Measurements from ENCODE around the gene GPLD1. TPM values are rescaled to one million over a fixed set of nuclear protein-coding genes. Genes with fewer than 3 reads are reported as not detected.
"Not testable (repeated sequence)": the region's sequence is repeated elsewhere in the genome, so short reads cannot be mapped to it uniquely, and the experiment has no call there.

The GPLD1 gene
- total RNA-seq, 1 donor from 2014 or later = 3.6 TPM

GRCh38 chr6:24387818-24388217 is 101.6 kb downstream of the GPLD1 start:
- Histone ChIP-seq H3K27me3 (ENCODE audit: low read depth) (no peaks in the 10 kb centered on the region), H3K4me1 (no peaks in the 10 kb centered on the region), H3K36me3 (no peaks in the 10 kb centered on the region), H3K4me3 (no peak overlapping the region), H3K27ac (no peak overlapping the region), H3K9me3 (no peaks in the 10 kb centered on the region)
- TF ChIP-seq CTCF (IDR thresholded peaks at IDR 0.05) = no peak
- no peak for DNase-seq
- intact Hi-C loops (cut with DNase I) = no loop called here
- no peak for ATAC-seq

- intact Hi-C loops (cut with DNase I) = no loop called here
- Histone ChIP-seq H3K27me3 (ENCODE audit: low read depth) (no peaks in the 10 kb centered on the region), H3K36me3 (no peaks in the 10 kb centered on the region), H3K4me1 (no peaks in the 10 kb centered on the region), H3K9me3 (no peaks in the 10 kb centered on the region), H3K4me3 (no peak overlapping the region), H3K27ac (no peak overlapping the region)
- no peak for ATAC-seq
- no peak for DNase-seq
- TF ChIP-seq CTCF (IDR thresholded peaks at IDR 0.05) = no peak
These were observed 103.7 kb downstream of the GPLD1 start for GRCh38 chr6:24385536-24386269.

- not testable (repeated sequence) for H3K36me3 ChIP-seq
These were observed 104.8 kb downstream of the GPLD1 start for GRCh38 chr6:24384369-24385130.

GRCh38 chr6:24382891-24383494 is 106.4 kb downstream of the GPLD1 start:
- ATAC-seq; H3K4me1 ChIP-seq; H3K9me3 ChIP-seq; intact Hi-C loops (cut with DNase I); H3K27ac ChIP-seq; H3K36me3 ChIP-seq; DNase-seq; H3K27me3 ChIP-seq (ENCODE audit: low read depth); H3K4me3 ChIP-seq: not testable (repeated sequence)

More at GRCh38 chr6:24384369-24385130, 104.8 kb downstream of the GPLD1 start:
- DNase-seq; ATAC-seq; intact Hi-C loops (cut with DNase I); H3K4me3 ChIP-seq; H3K9me3 ChIP-seq; H3K27me3 ChIP-seq (ENCODE audit: low read depth); H3K27ac ChIP-seq; H3K4me1 ChIP-seq: not testable (repeated sequence)

- intact Hi-C loops (cut with DNase I) = no loop called here
- no peaks in the 10 kb centered on the region for H3K9me3 ChIP-seq
- H3K27me3 ChIP-seq (ENCODE audit: low read depth) = no peaks in the 10 kb centered on the region
- no peak for DNase-seq
- no peak overlapping the region for H3K27ac ChIP-seq
- H3K4me3 ChIP-seq = no peak overlapping the region
- no peak for TF ChIP-seq CTCF (IDR thresholded peaks at IDR 0.05)
- no peak for ATAC-seq
- H3K36me3 ChIP-seq = no peaks in the 10 kb centered on the region
- H3K4me1 ChIP-seq = no peaks in the 10 kb centered on the region
These were observed 107.2 kb downstream of the GPLD1 start for GRCh38 chr6:24382220-24382540.

GRCh38 chr6:24381476-24382219 is 107.7 kb downstream of the GPLD1 start:
- intact Hi-C loops (cut with DNase I) = no loop called here
- H3K4me3 ChIP-seq = no peak overlapping the region
- H3K9me3 ChIP-seq = no peaks in the 10 kb centered on the region
- H3K4me1 ChIP-seq = no peaks in the 10 kb centered on the region
- no peak for ATAC-seq
- no peaks in the 10 kb centered on the region for H3K36me3 ChIP-seq
- no peak for DNase-seq
- H3K27me3 ChIP-seq (ENCODE audit: low read depth) = no peaks in the 10 kb centered on the region
- no peak overlapping the region for H3K27ac ChIP-seq
- no peak for TF ChIP-seq CTCF (IDR thresholded peaks at IDR 0.05)

Measured in lower lobe of right lung (tissue), 2 donors.